Adipocyte (in vitro differentiated cells): ENCODE data around the gene PAM16.

Source experiments
- DNase-seq: peaks from one replicate; pipeline ENCODE4 v3.0.0-alpha.2; 2015; ENCODE audit warnings: low read depth
- H3K27me3 ChIP-seq: replicated peaks from 2 replicates; pipeline ENCODE4 v1.7.0; 2013; ENCODE audit warnings: mild to moderate bottlenecking, low read length, moderate library complexity; ENCODE audit not compliant: control insufficient read depth, insufficient read depth
- H3K36me3 ChIP-seq: 2 replicates; pipeline ENCODE4 v1.7.0; 2013; ENCODE audit warnings: low read length, mild to moderate bottlenecking, moderate library complexity; ENCODE audit not compliant: control insufficient read depth, insufficient read depth, severe bottlenecking
- H3K4me1 ChIP-seq: 2 replicates; pipeline ENCODE4 v1.7.0; 2013; ENCODE audit warnings: mild to moderate bottlenecking, low read length, moderate library complexity; ENCODE audit not compliant: control insufficient read depth, insufficient read depth
- H3K4me3 ChIP-seq: 2 replicates; pipeline ENCODE4 v1.7.0; 2013; ENCODE audit warnings: mild to moderate bottlenecking, low read length, moderate library complexity
- H3K9ac ChIP-seq: 2 replicates; pipeline ENCODE4 v1.7.0; 2013; ENCODE audit warnings: mild to moderate bottlenecking, low read length, moderate library complexity
- H3K9me3 ChIP-seq: 2 replicates; pipeline ENCODE4 v1.7.0; 2013; ENCODE audit warnings: mild to moderate bottlenecking, low read length, moderate library complexity; ENCODE audit not compliant: control insufficient read depth

Gene PAM16

GRCh38 chr16:4373909-4374742 is 23.0 kb upstream of the PAM16 start:
- H3K4me3 ChIP-seq: peak overlapping the region; percentile 98
- peaks cover 72% of the 10 kb centered on the region for H3K4me1 ChIP-seq
- DNase-seq: peak; percentile 95
- H3K36me3 ChIP-seq: no peaks in the 10 kb centered on the region
- H3K9ac ChIP-seq: peak overlapping the region; percentile 99
- H3K9me3 ChIP-seq: no peaks in the 10 kb centered on the region
- no peaks in the 10 kb centered on the region for H3K27me3 ChIP-seq

GRCh38 chr16:4373356-4373908 is 22.3 kb upstream of the PAM16 start:
- peak overlapping the region; percentile 99 for H3K9ac ChIP-seq
- peak overlapping the region; percentile 98 for H3K4me3 ChIP-seq
- peaks cover 73% of the 10 kb centered on the region for H3K4me1 ChIP-seq
- no peaks in the 10 kb centered on the region for H3K9me3 ChIP-seq
- H3K27me3 ChIP-seq: no peaks in the 10 kb centered on the region
- H3K36me3 ChIP-seq: no peaks in the 10 kb centered on the region
- DNase-seq: peak; percentile 57

- H3K4me1 ChIP-seq: peaks cover 66% of the 10 kb centered on the region
- H3K9ac ChIP-seq: peak overlapping the region; percentile 99
- H3K4me3 ChIP-seq: peak overlapping the region; percentile 98
- no peaks in the 10 kb centered on the region for H3K9me3 ChIP-seq
- peak; percentile 50 for DNase-seq
- no peaks in the 10 kb centered on the region for H3K36me3 ChIP-seq
- no peaks in the 10 kb centered on the region for H3K27me3 ChIP-seq
These were observed 21.6 kb upstream of the PAM16 start for GRCh38 chr16:4372578-4373355.

GRCh38 chr16:4372001-4372577 is 21.0 kb upstream of the PAM16 start:
- H3K9ac ChIP-seq: peak overlapping the region; percentile 99
- peak; percentile 54 for DNase-seq
- H3K36me3 ChIP-seq: no peaks in the 10 kb centered on the region
- peaks cover 61% of the 10 kb centered on the region for H3K4me1 ChIP-seq
- H3K27me3 ChIP-seq: no peaks in the 10 kb centered on the region
- H3K4me3 ChIP-seq: peak overlapping the region; percentile 98
- H3K9me3 ChIP-seq: no peaks in the 10 kb centered on the region

- H3K4me3 ChIP-seq: peak within 1 kb of the TSS; percentile 98
- DNase-seq: peak; percentile 94
- no peaks in the 10 kb centered on the region for H3K27me3 ChIP-seq
- H3K4me1 ChIP-seq: peaks cover 55% of the 10 kb centered on the region
- no peaks in the 10 kb centered on the region for H3K36me3 ChIP-seq
- peak within 1 kb of the TSS; percentile 99 for H3K9ac ChIP-seq
- H3K9me3 ChIP-seq: no peaks in the 10 kb centered on the region
These were observed 20.4 kb upstream of the PAM16 start, which contains the start of gene VASN for GRCh38 chr16:4371357-4372000. Gene VASN (plus strand): TSS chr16:4371848. CDS start chr16:4380878, 9,030 bp downstream.

GRCh38 chr16:4370570-4371356 is 19.6 kb upstream of the PAM16 start:
- no peaks in the 10 kb centered on the region for H3K9me3 ChIP-seq
- peak overlapping the region; percentile 98 for H3K4me3 ChIP-seq
- H3K36me3 ChIP-seq: no peaks in the 10 kb centered on the region
- H3K27me3 ChIP-seq: no peaks in the 10 kb centered on the region
- H3K4me1 ChIP-seq: peaks cover 49% of the 10 kb centered on the region
- H3K9ac ChIP-seq: peak overlapping the region; percentile 99
- peak; percentile 85 for DNase-seq

GRCh38 chr16:4370151-4370550 is 19.0 kb upstream of the PAM16 start:
- Histone ChIP-seq H3K4me3 (peak overlapping the region; percentile 49), H3K27me3 (no peaks in the 10 kb centered on the region), H3K9ac (peak overlapping the region; percentile 66), H3K9me3 (no peaks in the 10 kb centered on the region), H3K36me3 (no peaks in the 10 kb centered on the region), H3K4me1 (peaks cover 45% of the 10 kb centered on the region)
- no peak for DNase-seq

- Histone ChIP-seq H3K9ac (no peak overlapping the region), H3K27me3 (no peaks in the 10 kb centered on the region), H3K4me3 (no peak overlapping the region), H3K4me1 (peaks cover 35% of the 10 kb centered on the region), H3K9me3 (no peaks in the 10 kb centered on the region), H3K36me3 (no peaks in the 10 kb centered on the region)
- DNase-seq: peak; percentile 60
These were observed 18.0 kb upstream of the PAM16 start for GRCh38 chr16:4369007-4369733.

GRCh38 chr16:4367393-4367856 is 16.3 kb upstream of the PAM16 start:
- DNase-seq: no peak

More at GRCh38 chr16:4367393-4367856, 16.3 kb upstream of the PAM16 start:
- no peaks in the 10 kb centered on the region for H3K9me3 ChIP-seq
- peaks cover 26% of the 10 kb centered on the region for H3K4me1 ChIP-seq
- H3K4me3 ChIP-seq: no peak overlapping the region
- no peak overlapping the region for H3K9ac ChIP-seq
- no peaks in the 10 kb centered on the region for H3K27me3 ChIP-seq
- no peaks in the 10 kb centered on the region for H3K36me3 ChIP-seq
